ENCODE results near the gene GJB3.
"Not testable (repeated sequence)": the region's sequence is repeated elsewhere in the genome, so short reads cannot be mapped to it uniquely, and the experiment has no call there.

The GJB3 gene

DNA sequence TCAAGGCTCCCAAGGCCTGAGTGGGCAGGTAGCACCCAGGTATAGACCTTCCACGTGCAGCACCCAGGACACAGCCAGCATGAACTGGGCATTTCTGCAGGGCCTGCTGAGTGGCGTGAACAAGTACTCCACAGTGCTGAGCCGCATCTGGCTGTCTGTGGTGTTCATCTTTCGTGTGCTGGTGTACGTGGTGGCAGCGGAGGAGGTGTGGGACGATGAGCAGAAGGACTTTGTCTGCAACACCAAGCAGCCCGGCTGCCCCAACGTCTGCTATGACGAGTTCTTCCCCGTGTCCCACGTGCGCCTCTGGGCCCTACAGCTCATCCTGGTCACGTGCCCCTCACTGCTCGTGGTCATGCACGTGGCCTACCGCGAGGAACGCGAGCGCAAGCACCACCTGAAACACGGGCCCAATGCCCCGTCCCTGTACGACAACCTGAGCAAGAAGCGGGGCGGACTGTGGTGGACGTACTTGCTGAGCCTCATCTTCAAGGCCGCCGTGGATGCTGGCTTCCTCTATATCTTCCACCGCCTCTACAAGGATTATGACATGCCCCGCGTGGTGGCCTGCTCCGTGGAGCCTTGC is 19.7 kb upstream of the GJB3 start:
- no peak for DNase-seq (ENCODE audit: low spot score)

DNA sequence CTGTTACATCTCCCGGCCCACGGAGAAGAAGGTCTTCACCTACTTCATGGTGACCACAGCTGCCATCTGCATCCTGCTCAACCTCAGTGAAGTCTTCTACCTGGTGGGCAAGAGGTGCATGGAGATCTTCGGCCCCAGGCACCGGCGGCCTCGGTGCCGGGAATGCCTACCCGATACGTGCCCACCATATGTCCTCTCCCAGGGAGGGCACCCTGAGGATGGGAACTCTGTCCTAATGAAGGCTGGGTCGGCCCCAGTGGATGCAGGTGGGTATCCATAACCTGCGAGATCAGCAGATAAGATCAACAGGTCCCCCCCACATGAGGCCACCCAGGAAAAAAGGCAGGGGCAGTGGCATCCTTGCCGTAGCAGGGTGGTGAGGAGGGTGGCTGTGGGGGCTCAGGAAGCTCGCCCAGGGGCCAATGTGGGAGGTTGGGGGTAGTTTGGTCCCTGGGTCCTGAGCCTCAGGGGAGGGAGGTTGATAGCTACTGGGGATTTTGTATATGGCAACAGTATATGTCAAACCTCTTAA is 19.2 kb upstream of the GJB3 start:
- no peak for DNase-seq (ENCODE audit: low spot score)

DNA sequence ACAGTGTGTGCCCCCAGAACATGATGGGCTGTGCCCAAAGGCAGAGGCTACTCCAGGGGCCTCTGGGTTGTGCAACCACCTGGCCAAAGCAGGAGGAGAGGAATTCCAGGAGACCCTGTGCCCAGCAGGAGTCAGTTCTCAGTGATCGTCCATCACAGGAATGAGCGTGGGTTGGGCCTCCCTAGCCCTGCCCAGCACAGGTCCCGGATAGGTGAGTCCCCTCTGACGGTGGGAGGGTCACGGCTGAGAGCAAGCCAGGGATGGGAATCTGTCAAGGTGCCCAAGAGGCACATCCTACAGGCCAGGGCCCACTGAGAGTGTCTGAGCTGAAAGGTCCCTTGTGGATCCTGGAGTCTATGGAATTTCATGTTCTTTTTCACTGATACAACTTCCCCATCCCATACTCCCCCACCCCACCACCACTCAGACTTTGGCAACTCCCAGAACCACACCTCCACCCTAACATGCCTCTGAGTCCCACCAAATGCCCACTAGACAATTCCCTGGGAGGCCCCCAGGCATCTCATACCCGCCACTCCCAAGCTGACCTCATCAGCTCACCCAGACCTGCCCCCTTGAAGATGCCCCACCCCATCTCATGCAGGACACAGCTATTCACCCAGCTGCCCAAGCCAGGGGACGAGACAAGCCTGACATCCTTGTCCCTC is 18.4 kb upstream of the GJB3 start:
- DNase-seq (ENCODE audit: low spot score) = no peak

DNA sequence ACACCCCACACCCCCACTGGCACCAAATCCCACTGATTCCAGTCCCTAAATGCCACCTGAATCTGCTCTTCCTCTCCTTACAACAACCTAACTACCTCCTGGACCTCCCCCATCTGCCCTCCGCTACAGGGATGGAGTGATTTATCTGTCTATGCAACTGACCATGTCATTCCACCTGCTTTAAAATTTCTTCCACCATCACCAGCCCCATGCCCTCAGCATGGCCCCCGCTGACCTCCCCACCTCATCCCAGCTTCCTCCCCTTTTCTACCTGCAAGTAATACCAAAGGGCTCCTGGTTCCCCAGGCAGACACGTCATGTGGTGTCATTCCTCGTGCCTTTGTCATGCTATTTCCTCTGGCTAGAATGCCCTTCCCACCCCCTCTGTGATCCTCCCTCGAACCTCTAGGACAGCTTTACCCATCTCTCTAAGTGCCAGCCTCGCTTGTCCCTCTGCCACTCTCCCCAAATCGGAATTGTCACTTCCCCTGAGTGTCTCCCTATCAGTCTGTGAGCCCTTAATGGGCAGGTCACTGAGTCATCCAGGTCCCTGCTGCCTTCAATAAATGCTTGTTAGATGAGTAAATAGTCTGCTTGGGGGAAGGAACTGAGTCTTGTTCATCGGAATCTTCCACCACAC is 17.8 kb upstream of the GJB3 start:
- no peak for DNase-seq (ENCODE audit: low spot score)

DNA sequence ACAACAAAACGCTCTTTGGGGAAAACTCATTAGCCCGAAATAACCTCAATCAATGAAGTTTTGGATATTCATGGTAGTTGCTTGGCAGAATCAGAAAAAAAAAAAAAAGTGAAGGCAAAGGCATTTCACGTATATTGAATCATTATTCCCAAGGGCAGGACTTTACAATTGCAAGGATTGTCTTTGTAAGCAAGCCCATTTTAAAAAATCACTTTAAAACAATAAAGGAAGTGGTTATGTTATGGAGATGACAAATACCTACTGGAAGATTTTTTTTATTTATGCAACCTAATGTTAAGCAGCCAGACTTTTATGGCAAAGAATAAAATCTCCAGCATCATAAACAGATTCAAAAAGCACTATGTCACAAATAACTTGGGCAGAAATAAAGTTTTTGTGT is 12.2 kb upstream of the GJB3 start:
- no peak for DNase-seq (ENCODE audit: low spot score)

DNA sequence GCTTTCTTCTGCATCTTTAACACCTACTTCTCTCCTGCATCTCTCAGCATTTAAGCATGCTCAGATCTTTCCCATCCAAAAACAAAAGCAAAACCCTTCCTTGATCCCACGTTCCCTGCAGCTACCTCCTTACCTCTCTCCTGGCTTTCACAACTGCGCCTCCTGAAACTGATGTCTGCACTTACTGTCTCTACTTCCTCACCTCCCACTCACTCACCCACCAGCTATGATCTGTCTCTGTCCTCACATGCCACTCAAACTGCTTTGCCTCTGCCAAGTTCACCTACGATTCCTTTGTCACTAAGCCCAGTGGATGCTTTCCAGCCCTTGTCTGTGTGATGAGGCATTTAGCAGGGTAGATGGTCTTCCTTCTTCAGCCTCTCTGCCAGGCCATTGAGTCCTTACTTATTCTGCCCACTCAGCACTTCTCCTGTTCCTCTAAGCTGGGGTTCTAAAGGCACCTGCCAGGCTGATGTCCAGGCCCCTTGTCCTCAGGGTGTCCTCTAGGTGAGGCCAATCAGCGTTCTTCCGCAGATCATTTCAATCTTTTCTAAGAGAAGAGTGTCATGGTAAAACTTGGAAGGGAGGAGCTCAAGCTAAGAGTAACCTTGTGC is 10.0 kb upstream of the GJB3 start:
- DNase-seq (ENCODE audit: low spot score) = no peak

DNA sequence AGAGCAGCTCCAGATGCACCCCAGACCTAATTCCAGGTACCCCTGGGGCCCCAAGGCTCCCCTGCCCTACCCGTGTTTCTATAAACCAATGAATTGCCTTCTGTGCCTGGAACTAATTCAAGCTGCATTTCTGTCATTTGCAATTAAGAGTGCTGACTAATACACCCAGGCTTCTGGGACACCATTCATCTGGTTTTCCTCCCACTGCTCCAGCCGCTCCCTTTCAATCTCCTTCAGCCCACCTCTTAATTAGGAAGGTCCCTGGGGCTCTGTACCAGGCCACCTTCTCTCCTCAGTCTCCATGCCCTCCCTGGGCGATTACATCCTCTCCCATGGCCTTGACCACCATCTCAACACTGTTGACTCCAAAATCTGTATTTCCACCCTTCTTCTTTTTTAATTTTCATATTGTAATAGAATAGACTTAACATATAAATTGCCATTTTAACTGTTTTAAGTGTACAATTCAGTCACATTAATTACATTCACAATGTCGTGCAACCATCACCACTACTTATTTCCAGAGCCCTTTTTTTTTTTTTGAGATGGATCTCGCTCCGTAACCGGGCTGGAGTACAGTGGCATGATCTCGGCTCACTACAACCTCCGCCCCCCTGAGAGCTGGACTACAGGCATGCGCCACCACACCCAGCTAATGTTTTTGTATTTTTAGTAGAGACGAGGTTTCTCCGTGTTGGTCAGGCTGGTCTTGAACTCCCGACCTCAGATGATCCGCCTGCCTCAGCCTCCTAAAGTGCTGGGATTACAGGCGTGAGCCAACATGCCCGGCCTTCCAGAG is 9.2 kb upstream of the GJB3 start:
- no peak for DNase-seq (ENCODE audit: low spot score)

DNA sequence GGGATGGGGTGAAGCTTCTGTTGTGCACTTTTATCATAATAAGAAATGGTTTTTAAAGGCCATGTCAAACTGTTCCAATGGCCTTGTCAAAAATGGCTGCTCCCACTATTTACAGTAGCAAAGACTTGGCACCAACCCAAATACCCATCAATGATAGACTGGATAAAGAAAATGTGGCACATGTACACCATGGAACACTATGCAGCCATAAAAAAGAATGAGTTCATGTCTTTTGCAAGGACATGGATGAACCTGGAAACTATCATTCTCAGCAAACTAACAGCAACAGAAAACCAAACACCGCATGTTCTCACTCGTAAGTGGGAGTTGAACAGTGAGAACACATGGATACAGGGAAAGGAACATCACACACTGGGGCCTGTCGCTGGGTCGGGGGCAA is 7.9 kb upstream of the GJB3 start:
- not testable (repeated sequence) for DNase-seq (ENCODE audit: low spot score)

DNA sequence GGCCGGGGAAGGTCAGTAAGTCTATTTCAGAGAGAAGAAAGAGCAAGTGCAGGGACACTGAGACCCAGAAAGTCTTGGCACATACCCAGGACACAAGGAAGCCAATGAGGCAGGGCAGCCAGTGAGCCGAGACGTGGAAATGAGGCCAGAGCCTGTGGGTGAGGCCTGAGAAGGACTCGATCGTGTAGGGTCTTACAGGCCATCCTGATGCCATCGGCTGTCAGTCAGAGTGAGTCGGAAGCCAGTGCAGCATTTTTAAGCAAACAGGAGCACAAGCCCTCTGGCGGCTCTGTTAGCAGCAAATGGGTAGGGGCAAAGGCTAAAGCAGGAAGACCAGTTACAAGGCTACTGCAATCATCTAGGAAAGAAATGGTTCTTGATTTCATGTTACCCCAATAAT is 6.1 kb upstream of the GJB3 start:
- no peak for DNase-seq (ENCODE audit: low spot score)

DNA sequence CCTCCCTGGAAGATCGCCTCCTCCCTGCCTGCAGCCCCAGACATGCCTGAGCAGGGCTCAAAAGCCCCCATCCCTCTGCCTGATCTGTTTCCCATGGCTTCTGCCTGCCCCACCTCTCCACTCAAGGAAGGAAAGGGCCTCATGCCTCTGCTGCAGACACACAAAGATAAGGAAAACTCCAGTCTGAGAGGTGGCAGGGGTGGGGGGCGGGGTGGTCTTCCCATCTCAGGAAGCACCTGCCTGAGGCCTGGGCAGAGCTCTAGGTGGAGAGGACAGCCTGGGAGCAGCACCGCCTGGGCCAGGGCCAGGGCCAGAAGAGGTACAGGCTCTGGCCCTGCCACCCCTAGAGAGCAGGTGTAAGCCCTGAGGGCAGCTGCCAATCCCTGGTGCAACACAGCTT is 4.1 kb upstream of the GJB3 start:
- no peak for DNase-seq (ENCODE audit: low spot score)

DNA sequence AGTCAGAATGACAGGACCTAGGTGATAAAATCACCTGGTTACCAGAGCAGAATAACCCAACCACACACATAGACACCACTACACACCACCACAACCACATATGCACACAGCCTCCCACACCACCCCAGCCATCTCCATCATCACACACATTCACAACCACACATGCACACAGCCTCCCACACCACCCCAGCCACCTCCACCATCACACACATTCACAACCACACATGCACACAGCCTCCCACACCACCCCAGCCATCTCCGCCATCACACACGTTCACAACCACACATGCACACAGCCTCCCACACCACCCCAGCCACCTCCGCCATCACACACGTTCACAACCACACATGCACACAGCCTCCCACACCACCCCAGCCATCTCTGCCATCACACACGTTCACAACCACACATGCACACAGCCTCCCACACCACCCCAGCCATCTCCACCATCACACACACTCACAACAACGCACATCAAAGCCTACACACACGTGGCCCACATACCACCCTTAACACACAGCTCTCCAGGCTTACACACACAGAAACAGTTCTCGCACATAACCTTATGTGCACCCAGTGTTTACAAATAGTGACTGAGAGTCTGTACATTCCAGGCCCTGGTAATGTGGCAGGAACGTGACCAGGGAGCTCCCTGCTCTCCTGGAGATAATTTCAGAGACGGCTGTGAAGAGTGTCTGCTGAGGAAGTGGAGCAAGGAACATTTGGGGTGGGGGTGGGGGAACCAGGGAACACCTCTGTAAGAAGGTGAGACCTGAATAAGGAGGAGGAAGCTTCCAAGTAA is 3.3 kb upstream of the GJB3 start:
- no peak for DNase-seq (ENCODE audit: low spot score)

DNA sequence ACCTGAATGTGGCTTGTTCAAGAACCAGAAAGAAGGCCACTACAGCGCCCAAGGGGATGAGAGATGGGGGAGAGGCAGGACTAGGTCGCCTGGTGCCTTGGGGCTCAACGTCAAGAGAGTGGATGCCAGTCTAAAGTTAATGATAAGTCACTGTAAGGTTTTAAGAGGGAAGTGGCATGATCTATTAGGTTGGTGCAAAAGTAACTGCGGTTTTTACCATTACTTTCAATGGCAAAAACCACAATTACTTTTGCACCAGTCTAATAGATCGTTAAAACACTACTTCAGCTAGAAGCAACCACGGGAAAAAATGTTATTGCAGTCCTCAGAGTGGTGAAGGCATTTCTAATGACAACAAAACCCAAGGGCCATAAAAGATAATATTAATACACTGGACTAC is 2.6 kb upstream of the GJB3 start:
- DNase-seq (ENCODE audit: low spot score) = no peak

DNA sequence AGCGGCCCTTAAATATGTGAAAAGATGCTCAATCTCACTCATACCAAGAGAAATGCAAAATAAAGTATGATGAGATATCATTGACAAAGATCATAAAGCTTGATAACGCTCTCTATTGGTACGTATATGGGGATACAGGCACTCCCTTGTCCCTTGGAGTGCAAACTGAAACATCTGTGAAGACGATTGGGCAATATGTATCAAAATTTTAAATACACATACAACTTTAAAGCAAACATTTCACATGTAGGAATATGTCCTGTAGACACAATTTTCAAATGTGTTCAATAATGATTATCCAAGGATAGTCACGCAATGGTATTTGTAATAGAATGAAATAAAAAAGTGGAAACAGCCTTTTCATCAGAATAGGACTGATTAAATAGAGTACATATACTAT is 2.0 kb upstream of the GJB3 start:
- no peak for DNase-seq (ENCODE audit: low spot score)

DNA sequence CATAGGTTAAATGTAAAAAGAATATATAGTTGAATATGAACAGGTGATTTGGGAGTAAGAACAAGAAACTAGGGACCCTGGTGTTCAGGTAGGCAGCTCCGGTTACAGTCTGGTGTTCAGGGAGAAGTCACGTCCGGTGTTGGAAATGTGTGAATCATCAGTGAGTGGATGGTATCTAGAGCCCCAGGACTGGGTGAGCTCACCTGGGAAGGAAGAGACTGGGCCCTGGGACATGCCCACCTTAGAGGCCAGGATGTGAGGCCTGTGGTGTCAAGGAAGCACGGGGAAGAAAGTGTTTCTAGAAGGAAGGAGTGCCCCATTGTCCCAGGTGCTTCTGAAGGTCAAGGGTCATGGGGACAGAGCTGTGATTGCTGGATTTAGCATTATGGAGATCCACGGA is 1.5 kb upstream of the GJB3 start:
- DNase-seq (ENCODE audit: low spot score) = no peak

DNA sequence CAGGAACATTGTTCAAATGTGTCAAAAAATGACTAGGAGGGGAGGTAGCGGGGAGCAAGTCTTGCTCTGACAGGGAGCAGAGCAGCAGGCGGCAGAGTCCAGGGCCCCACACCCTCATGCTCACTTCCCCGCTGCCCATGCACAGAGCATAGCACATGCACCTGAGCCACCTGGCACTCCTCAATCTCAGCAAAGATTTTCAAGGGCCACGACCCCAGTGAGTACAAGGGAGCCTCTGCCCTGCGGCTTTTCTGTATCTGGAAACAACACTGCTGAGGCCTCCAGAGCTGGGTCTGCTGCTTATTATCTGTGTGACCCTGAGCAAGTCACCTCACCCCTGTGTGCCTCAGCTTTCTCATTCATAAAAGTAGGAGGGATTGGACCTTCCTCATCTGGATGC is 1.1 kb upstream of the GJB3 start:
- DNase-seq (ENCODE audit: low spot score) = no peak

DNA sequence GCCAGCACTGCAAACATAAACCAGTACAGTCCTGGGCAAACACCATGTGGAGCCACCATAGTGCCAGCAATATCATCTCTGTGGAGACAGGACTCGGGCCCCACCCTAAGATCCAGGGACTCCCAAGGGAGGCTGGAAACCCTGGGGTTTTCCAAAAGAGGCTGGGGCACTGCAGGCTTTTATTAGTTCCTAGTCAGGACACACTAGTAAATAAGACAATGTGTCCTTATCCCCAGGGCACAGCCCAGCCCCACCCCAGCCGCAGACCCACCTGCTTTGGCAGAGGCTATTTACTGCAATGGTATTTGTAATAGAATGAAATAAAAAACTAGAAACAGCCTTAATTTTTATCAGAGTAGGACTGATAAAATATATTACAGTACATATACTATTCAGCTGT is 486 bp upstream of the GJB3 start:
- DNase-seq (ENCODE audit: low spot score) = no peak

DNA sequence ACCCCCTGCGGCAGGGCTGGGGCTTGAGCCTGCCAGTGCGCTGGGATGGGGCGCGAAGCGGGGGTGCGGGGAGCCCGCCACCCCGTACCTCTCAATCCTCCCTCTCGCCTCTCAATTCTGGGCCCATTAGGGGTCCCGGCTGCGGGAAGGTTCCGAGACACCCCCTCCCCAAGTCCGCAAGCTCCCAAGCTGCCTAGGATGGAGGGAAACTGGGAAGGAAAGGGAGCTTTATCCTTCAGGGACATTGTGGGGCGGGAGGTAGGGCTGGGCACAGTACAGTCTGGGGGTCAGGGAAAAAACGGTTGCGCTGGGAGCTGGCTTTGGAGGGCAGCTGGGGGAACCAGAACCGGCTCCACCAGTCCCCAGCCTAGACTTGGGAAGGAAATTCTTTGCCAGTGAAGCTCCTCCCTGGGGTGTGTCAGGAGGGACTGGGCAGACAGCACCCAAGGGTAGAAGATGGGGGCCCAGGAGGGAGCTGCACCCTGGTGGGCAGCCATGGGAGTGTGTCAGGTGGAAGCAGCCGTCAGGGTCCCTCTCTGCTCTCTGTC is 904 bp downstream of the GJB3 start:
- no peak for DNase-seq (ENCODE audit: low spot score)

DNA sequence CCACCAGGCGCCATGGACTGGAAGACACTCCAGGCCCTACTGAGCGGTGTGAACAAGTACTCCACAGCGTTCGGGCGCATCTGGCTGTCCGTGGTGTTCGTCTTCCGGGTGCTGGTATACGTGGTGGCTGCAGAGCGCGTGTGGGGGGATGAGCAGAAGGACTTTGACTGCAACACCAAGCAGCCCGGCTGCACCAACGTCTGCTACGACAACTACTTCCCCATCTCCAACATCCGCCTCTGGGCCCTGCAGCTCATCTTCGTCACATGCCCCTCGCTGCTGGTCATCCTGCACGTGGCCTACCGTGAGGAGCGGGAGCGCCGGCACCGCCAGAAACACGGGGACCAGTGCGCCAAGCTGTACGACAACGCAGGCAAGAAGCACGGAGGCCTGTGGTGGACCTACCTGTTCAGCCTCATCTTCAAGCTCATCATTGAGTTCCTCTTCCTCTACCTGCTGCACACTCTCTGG is 3.8 kb downstream of the GJB3 start:
- no peak for DNase-seq (ENCODE audit: low spot score)

DNA sequence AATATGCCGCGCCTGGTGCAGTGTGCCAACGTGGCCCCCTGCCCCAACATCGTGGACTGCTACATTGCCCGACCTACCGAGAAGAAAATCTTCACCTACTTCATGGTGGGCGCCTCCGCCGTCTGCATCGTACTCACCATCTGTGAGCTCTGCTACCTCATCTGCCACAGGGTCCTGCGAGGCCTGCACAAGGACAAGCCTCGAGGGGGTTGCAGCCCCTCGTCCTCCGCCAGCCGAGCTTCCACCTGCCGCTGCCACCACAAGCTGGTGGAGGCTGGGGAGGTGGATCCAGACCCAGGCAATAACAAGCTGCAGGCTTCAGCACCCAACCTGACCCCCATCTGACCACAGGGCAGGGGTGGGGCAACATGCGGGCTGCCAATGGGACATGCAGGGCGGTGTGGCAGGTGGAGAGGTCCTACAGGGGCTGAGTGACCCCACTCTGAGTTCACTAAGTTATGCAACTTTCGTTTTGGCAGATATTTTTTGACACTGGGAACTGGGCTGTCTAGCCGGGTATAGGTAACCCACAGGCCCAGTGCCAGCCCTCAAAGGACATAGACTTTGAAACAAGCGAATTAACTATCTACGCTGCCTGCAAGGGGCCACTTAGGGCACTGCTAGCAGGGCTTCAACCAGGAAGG is 4.3 kb downstream of the GJB3 start:
- DNase-seq (ENCODE audit: low spot score) = no peak

DNA sequence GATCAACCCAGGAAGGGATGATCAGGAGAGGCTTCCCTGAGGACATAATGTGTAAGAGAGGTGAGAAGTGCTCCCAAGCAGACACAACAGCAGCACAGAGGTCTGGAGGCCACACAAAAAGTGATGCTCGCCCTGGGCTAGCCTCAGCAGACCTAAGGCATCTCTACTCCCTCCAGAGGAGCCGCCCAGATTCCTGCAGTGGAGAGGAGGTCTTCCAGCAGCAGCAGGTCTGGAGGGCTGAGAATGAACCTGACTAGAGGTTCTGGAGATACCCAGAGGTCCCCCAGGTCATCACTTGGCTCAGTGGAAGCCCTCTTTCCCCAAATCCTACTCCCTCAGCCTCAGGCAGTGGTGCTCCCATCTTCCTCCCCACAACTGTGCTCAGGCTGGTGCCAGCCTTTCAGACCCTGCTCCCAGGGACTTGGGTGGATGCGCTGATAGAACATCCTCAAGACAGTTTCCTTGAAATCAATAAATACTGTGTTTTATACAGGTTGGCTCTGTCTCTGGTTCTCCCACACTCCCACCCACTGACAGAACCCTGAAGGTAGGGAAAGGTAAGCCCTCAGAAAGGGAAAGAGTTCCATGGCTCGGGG is 5.0 kb downstream of the GJB3 start:
- no peak for DNase-seq (ENCODE audit: low spot score)
